ENCODE results near the gene JADE3.
"Not testable (repeated sequence)": the region's sequence is repeated elsewhere in the genome, so short reads cannot be mapped to it uniquely, and the experiment has no call there.

DNA sequence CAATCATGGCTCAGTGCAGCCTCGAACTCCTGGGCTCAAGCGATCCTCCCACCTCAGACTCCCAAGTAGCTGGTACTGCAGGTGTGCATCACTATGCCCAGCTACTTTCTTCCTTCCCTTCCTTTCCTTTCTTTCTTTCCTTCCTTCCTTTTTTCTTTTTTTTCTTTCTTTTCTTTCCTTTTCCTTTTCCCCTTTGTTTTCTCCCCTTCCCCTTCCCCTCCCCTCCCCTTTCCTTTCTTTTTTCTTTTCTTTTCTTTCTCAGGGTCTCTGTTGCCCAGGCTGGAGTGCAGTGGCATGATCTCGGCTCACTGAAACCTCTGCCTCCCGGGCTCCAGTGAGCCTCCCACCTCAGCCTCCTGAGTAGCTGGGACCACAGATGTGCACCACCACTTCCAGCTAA is 44.4 kb downstream of the JADE3 start:
- TF ChIP-seq, protein P1, sequence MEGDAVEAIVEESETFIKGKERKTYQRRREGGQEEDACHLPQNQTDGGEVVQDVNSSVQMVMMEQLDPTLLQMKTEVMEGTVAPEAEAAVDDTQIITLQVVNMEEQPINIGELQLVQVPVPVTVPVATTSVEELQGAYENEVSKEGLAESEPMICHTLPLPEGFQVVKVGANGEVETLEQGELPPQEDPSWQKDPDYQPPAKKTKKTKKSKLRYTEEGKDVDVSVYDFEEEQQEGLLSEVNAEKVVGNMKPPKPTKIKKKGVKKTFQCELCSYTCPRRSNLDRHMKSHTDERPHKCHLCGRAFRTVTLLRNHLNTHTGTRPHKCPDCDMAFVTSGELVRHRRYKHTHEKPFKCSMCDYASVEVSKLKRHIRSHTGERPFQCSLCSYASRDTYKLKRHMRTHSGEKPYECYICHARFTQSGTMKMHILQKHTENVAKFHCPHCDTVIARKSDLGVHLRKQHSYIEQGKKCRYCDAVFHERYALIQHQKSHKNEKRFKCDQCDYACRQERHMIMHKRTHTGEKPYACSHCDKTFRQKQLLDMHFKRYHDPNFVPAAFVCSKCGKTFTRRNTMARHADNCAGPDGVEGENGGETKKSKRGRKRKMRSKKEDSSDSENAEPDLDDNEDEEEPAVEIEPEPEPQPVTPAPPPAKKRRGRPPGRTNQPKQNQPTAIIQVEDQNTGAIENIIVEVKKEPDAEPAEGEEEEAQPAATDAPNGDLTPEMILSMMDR (IDR thresholded peaks at IDR 0.05; ENCODE audit: insufficient read depth, low read length), result not testable (repeated sequence)
- not testable (repeated sequence) for TF ChIP-seq POLR2AphosphoS5 (IDR thresholded peaks at IDR 0.05; ENCODE audit: low read depth)
